RWPE1 (cell line): ENCODE measurements around the gene SMARCAL1.

ENCODE experiments used
- CTCF ChIA-PET: fragments of 350-600 bp; sonication (Branson Sonifier 250); formaldehyde crosslinking; extraction: SDS; loops from one replicate; lab custom pipeline; 2021; lab: Yijun Ruan, JAX
- POLR2A ChIA-PET: fragments of 400-600 bp; formaldehyde crosslinking; extraction: SDS; loops from one replicate; lab custom pipeline; 2020; ENCODE audit warnings: antibody characterized with exemption; ENCODE audit not compliant: low non-redundant PET; lab: Yijun Ruan, JAX
- DNase-seq: peaks from one replicate; pipeline ENCODE4 v3.0.0; 2012; ENCODE audit warnings: low spot score
- H3K27ac ChIP-seq: fragments of 450-650 bp; 2 replicates; pipeline ENCODE4 v1.5.1; 2017
- TF ChIP-seq, protein P1 (sequence below): fragments of 450-650 bp; conservative IDR thresholded peaks from 2 replicates; pipeline ENCODE4 v1.5.1; 2017; ENCODE audit warnings: low read depth, mild to moderate bottlenecking

The SMARCAL1 gene

DNA sequence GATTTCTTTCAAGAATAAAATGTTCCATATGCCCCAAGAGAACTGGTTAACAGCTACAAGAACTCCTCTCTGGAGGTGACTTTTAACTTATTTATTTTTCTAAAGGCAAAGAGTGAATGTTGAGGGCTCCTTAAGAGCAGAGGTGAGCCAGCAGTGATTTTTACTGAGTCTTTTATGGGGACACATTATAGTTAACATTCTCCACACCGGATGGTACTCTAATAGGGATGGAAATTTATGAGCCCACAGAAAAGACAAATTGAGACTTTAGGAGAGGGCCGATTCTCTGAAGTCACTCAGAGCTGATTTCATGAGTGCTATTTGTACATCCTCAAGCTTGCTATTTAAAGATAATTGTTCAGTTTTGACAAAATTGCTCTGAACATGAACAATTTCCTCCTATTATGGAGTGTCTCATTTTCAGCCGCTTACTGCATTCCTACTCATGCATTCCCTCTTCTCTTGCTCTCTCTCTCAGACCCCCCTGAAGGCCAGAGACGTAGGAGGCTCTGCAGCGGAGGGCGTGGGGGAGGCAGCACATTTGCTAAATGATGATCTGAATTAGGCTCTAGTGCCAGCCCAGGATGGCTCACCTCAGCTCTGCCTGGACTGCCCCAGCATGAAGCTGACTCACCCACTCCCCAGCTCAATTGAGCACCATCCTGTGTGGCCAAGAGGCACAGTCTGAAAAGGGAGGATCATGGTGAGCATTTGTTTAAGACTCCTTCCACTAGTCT is 80.5 kb downstream of the SMARCAL1 start:
- POLR2A ChIA-PET = no interaction called here
- H3K27ac ChIP-seq = peak overlapping the region; percentile 51
- TF ChIP-seq, protein P1, sequence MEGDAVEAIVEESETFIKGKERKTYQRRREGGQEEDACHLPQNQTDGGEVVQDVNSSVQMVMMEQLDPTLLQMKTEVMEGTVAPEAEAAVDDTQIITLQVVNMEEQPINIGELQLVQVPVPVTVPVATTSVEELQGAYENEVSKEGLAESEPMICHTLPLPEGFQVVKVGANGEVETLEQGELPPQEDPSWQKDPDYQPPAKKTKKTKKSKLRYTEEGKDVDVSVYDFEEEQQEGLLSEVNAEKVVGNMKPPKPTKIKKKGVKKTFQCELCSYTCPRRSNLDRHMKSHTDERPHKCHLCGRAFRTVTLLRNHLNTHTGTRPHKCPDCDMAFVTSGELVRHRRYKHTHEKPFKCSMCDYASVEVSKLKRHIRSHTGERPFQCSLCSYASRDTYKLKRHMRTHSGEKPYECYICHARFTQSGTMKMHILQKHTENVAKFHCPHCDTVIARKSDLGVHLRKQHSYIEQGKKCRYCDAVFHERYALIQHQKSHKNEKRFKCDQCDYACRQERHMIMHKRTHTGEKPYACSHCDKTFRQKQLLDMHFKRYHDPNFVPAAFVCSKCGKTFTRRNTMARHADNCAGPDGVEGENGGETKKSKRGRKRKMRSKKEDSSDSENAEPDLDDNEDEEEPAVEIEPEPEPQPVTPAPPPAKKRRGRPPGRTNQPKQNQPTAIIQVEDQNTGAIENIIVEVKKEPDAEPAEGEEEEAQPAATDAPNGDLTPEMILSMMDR = no peak
- CTCF ChIA-PET = no interaction called here
- peak; percentile 62 for DNase-seq

DNA sequence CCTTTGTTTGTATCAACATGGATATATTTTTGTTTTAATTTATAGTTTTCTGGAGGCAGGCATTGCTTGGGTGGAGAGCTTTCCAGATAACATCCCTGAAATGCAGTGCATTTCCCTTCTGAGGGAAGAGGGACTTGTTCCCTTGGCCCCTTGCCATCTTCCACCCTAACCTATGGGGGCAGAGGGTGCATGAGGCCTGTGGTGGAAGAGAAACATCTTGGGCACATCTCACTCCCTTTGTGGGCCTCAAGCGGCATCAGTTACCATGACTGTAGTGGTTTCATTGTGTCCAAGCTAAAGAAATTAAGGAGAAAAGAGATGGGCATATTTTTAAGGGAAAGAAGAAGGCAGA is 81.0 kb downstream of the SMARCAL1 start:
- POLR2A ChIA-PET = no interaction called here
- CTCF ChIA-PET = no interaction called here
- TF ChIP-seq, protein P1 = no peak
- H3K27ac ChIP-seq = peak overlapping the region; percentile 51
- no peak for DNase-seq

DNA sequence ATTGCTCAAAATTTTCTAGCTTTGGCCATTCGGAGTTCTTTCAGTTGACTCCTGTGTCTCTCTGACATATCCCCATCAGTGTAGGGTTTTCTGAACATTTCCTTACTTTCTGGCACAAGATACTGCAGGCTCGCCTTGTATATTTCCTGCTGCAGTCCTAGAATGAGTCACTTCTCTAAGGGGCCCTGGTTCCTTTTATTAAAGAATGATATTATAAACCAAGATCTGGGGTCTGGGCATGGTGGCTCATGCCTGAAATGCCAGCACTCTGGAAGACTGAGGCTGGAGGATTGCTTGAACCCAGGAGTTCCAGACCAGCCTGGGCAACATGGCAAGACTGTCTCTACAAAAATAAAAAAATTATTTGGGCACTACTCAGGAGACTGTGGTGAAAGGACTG is 83.4 kb downstream of the SMARCAL1 start:
- TF ChIP-seq, protein P1 = no peak
- no peak for DNase-seq
- CTCF ChIA-PET = no interaction called here
- POLR2A ChIA-PET = no interaction called here
- H3K27ac ChIP-seq = peak overlapping the region; percentile 58; the same call in 1 of the 2 replicates

DNA sequence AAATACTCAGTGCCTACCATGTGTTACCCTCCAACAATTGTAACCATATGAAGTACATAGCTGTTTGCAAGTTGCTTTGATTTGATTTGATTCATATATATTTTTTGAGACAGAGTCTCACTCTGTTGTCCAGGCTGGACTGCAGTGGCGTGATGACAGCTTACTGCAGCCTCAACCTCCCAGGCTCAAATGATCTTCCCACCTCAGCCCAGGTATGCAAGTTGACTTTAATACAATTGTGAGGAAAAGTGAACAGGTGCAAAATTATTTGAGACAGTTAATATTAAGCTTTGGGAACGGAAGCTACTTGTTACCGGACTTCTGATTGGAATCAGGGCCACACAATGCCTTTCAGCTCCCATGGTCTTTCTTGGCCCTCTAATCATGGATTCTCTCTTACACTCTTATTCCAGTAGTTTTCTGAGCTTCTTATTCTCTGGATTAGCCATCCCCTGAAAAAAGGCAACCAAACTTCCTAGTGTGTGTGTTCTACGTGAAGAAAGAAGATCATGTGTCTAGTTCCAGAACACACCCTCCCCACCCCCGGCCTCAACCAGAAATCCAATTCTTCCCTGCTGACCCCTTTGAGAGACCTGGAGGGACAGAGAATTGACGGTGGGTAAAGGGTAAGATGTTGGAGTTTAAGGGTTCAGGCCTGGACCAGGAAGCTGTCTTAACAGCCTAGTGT is 85.2 kb downstream of the SMARCAL1 start:
- TF ChIP-seq, protein P1 = no peak
- ChIA-PET CTCF (interaction anchor here (0.6 kb wide), 1 partner anchor 169 kb away, joined by 4 read pairs; no protein-coding TSS in a partner anchor), POLR2A (interaction anchor here (1.0 to 1.6 kb wide), 2 partner anchors 12 to 168 kb away, joined by 3 to 6 read pairs; no protein-coding TSS in a partner anchor)
- peak overlapping the region; percentile 82 for H3K27ac ChIP-seq
- DNase-seq = no peak

DNA sequence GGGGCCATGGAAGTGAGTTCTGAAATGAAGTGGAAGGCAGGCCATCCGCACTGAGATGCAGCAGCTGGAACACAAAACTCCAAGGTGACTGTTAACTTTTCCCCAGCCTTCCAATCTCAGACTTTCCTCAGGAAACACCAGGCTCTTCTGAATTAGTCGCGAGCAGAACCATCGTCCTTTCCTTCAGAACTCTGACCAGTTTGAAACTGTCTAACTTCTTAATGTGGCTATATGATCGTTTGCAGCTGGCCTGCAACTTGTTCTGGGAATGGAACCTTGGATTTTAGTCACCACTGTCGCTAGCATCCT is 85.7 kb downstream of the SMARCAL1 start:
- DNase-seq = no peak
- TF ChIP-seq, protein P1 = no peak
- H3K27ac ChIP-seq = peak overlapping the region; percentile 82
- POLR2A ChIA-PET = interaction anchor here (1.0 to 1.6 kb wide), 2 partner anchors 12 to 167 kb away, joined by 3 to 6 read pairs; no protein-coding TSS in a partner anchor
- CTCF ChIA-PET = no interaction called here

DNA sequence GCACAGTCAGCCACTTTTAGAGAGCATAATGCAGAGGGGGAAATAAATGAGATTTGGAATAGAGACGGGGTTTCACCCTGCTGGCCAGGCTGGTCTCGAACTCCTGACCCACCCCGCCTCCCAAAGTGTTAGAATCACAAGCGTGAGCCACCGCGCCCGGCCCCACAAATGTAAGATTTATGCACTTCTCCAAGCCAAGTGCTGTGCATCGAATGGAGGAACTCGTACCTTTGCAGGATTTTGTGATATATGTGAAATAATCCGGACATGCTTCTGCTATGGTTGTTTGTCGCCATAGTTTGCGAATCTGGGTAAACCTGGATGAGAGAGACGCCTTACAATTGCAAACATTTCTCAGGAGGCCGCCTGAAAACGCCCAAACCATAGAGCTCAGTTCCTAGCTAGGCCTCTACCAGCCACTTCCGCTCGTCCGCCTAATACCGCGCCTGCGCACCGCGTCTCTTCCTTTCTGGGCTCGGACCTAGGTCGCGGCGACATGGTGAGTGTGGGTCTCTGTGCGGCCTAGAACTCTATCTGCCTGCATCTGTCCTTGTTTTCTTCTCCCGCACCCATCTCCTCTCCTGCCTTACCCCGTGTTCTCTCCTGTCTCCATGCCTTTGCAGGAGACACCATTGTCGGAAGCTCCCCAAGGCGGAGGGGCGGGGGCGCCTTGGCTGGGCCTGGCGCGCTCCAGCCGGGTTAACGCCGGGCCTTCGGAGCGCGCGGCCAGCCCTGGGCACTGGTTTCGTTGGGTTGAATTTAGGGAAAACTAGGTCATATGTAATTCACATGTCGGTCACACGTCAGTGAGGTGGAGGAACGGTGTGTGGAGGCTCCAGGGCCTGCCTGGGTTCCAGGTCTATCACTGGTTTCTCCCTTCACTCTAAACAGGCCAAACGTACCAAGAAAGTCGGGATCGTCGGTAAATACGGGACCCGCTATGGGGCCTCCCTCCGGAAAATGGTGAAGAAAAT is 86.4 kb downstream of the SMARCAL1 start, which contains the start of gene RPL37A:
Gene RPL37A, plus strand, starts transcription at position 466 of the 974 bp plus-strand sequence. Its CDS starts 31 bp downstream, at position 497.
- H3K27ac ChIP-seq = peak within 1 kb of the TSS; percentile 82
- CTCF ChIA-PET = no interaction called here
- POLR2A ChIA-PET = interaction anchor here (1.0 to 1.6 kb wide), 2 partner anchors 13 to 167 kb away, joined by 3 to 6 read pairs; no protein-coding TSS in a partner anchor
- DNase-seq = peak; percentile 95
- TF ChIP-seq, protein P1 = no peak
